Epithelial cell of esophagus (primary cell): ENCODE measurements around the gene ERC2.

Experiments
- DNase-seq: peaks from one replicate; pipeline ENCODE4 v3.0.0; 2010; ENCODE audit warnings: low read depth
- H3K4me3 ChIP-seq: 2 replicates; pipeline ENCODE4 v1.5.1; 2011; ENCODE audit warnings: mild to moderate bottlenecking, low read length, control low read depth
- CTCF ChIP-seq: IDR thresholded peaks from 2 replicates; pipeline ENCODE4 v1.5.1; 2011; ENCODE audit warnings: low read depth, mild to moderate bottlenecking, low read length, control low read depth, inconsistent platforms; ENCODE audit not compliant: insufficient read depth; ENCODE audit errors: missing control alignments

ERC2 gene

GRCh38 chr3:55779543-55779942 lies 688.7 kb downstream of the ERC2 start:
- DNase-seq = no peak
- no peak for TF ChIP-seq CTCF
- no peak overlapping the region for H3K4me3 ChIP-seq

GRCh38 chr3:55775366-55776154 lies 692.7 kb downstream of the ERC2 start:
- H3K4me3 ChIP-seq = no peak overlapping the region
- no peak for TF ChIP-seq CTCF
- no peak for DNase-seq

- TF ChIP-seq CTCF = no peak
- no peak for DNase-seq
- H3K4me3 ChIP-seq = no peak overlapping the region
These were observed 693.4 kb downstream of the ERC2 start for GRCh38 chr3:55774856-55775255.

GRCh38 chr3:55771503-55771902 lies 696.8 kb downstream of the ERC2 start:
- H3K4me3 ChIP-seq = no peak overlapping the region
- TF ChIP-seq CTCF = no peak
- no peak for DNase-seq

- DNase-seq = no peak
- no peak overlapping the region for H3K4me3 ChIP-seq
- no peak for TF ChIP-seq CTCF
These were observed 698.2 kb downstream of the ERC2 start for GRCh38 chr3:55770077-55770476.

- no peak overlapping the region for H3K4me3 ChIP-seq
- no peak for TF ChIP-seq CTCF
- no peak for DNase-seq
These were observed 701.5 kb downstream of the ERC2 start for GRCh38 chr3:55766753-55767152.
